Suprapubic skin (tissue), 4 donors: ENCODE results near the gene PPP4R2.

ENCODE experiments used
- CTCF ChIP-seq, 2 donors: fragments of 200-600 bp in 1 of 2; fragments of 450-650 bp in 1 of 2; sonication (generic) in 1 of 2; IDR thresholded peaks; one replicate each; pipeline ENCODE4 v1.5.1; 2016 to 2019; ENCODE audit warnings: antibody characterized with exemption in 2 of 2, mild to moderate bottlenecking in 1 of 2, moderate library complexity in 1 of 2
- EP300 ChIP-seq: sonication (generic); formaldehyde crosslinking; IDR thresholded peaks from one replicate; pipeline ENCODE4 v1.6.1; 2017; ENCODE audit warnings: antibody characterized with exemption
- POLR2A ChIP-seq, 2 donors: fragments of 450-650 bp; IDR thresholded peaks; one replicate each; pipeline ENCODE4 v1.6.1; 2017; ENCODE audit warnings: antibody characterized with exemption in 2 of 2, mild to moderate bottlenecking in 2 of 2, moderate library complexity in 2 of 2
- POLR2AphosphoS5 ChIP-seq, 3 donors: sonication (generic); formaldehyde crosslinking; IDR thresholded peaks; one replicate each; pipeline ENCODE4 v1.6.1; 2017; ENCODE audit warnings: antibody characterized with exemption in 3 of 3

GRCh38 chr3:72976281-72976741 is 20.3 kb upstream of the PPP4R2 start:
- TF ChIP-seq CTCF (IDR thresholded peaks at IDR 0.05) (no peak), EP300 (no peak), POLR2AphosphoS5 (IDR thresholded peaks at IDR 0.05) (no peak), POLR2A (IDR thresholded peaks at IDR 0.05) (no peak)
